DOHH2 (cell line): ENCODE results near the gene FAM25G.

ENCODE experiments used
- H3F3A ChIP-seq: fragments of 200-600 bp; sonication (generic), shearing (Covaris generic); 2 replicates; pipeline ENCODE4 v1.6.0; 2016; ENCODE audit warnings: antibody characterized with exemption, mild to moderate bottlenecking; ENCODE audit not compliant: control insufficient read depth, insufficient read depth
- H3K27ac ChIP-seq: fragments of 200-600 bp; sonication (generic); 2 replicates; pipeline ENCODE4 v1.5.1; 2014; ENCODE audit warnings: low read depth, mild to moderate bottlenecking, low read length, moderate library complexity
- H3K27me3 ChIP-seq: fragments of 200-600 bp; sonication (generic); 2 replicates; pipeline ENCODE4 v1.6.1; 2014; ENCODE audit warnings: mild to moderate bottlenecking, low read length, mixed read lengths; ENCODE audit not compliant: control insufficient read depth
- H3K36me3 ChIP-seq: fragments of 200-600 bp; sonication (generic); 2 replicates; pipeline ENCODE4 v1.6.1; 2014; ENCODE audit warnings: mild to moderate bottlenecking, low read length, moderate library complexity, mixed read lengths; ENCODE audit not compliant: control insufficient read depth
- H3K4me1 ChIP-seq: fragments of 200-600 bp; sonication (generic); 2 replicates; pipeline ENCODE4 v1.6.1; 2014; ENCODE audit warnings: mild to moderate bottlenecking, low read length, mixed read lengths; ENCODE audit not compliant: control insufficient read depth
- H3K4me2 ChIP-seq: fragments of 200-600 bp; sonication (generic); 2 replicates; pipeline ENCODE4 v1.6.0; 2014; ENCODE audit warnings: mild to moderate bottlenecking, low read length, moderate library complexity
- H3K4me3 ChIP-seq: fragments of 200-600 bp; sonication (generic); 2 replicates; pipeline ENCODE4 v1.5.1; 2014; ENCODE audit warnings: mild to moderate bottlenecking, low read length, mixed read lengths
- H3K79me2 ChIP-seq: fragments of 200-600 bp; sonication (generic); 2 replicates; pipeline ENCODE4 v1.6.1; 2014; ENCODE audit warnings: mild to moderate bottlenecking, low read length, mixed read lengths; ENCODE audit not compliant: control insufficient read depth
- H3K9me2 ChIP-seq: fragments of 200-600 bp; sonication (generic); replicated peaks from 2 replicates; pipeline ENCODE4 v1.6.1; 2014; ENCODE audit warnings: mild to moderate bottlenecking, low read length, mixed read lengths; ENCODE audit not compliant: control insufficient read depth
- H3K9me3 ChIP-seq: fragments of 200-600 bp; sonication (generic); 2 replicates; pipeline ENCODE4 v1.6.1; 2014; ENCODE audit warnings: antibody characterized with exemption, low read length, mixed read lengths; ENCODE audit not compliant: control insufficient read depth, insufficient read depth
- H4K20me1 ChIP-seq: fragments of 200-600 bp; sonication (generic); 2 replicates; pipeline ENCODE4 v1.6.0; 2014; ENCODE audit warnings: low read depth, mild to moderate bottlenecking, antibody characterized with exemption, low read length, moderate library complexity; ENCODE audit not compliant: control insufficient read depth, insufficient read depth
- EZH2phosphoT487 ChIP-seq: fragments of 200-600 bp; sonication (generic); IDR thresholded peaks from 2 replicates; pipeline ENCODE4 v1.6.1; 2017; ENCODE audit warnings: borderline replicate concordance, mild to moderate bottlenecking, antibody characterized with exemption, low read length, moderate library complexity, mixed read lengths
- TF ChIP-seq, protein P1 (sequence below): fragments of 200-600 bp; sonication (generic); IDR thresholded peaks from one replicate; pipeline ENCODE4 v1.5.1; 2014; ENCODE audit warnings: antibody characterized with exemption, mild to moderate bottlenecking, low read depth, low read length; ENCODE audit not compliant: poor library complexity, severe bottlenecking

FAM25G gene

DNA sequence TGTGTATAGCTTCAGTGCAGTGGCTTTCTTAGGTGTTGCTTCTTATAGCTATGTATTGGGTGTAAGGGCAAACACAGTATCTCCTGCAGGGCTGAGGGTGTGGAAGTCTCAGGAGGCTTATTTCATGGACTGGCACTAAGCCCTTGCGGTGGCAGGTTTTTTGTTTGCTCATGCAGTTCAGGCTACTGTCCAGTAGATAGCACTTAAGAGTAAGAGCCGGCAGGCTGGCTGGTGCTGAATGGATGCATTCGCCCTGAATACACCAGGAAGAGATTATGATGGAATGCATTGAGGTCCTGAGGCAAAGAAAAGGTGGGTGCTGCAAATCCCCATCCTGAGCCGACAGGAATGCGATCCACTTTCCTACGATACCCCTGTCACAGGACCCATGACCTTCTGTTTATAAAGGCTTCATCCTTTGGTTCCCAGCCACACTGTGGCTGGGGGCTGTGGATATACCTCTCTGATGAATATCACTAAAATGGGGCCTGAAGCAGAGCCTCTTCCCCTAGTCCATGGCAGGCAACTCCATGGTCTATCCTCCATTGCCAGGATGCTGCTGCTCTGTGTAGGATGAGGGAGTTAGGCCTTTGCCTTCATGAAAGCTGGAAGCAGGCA is 52.5 kb downstream of the FAM25G start:
- H3K9me3 ChIP-seq = no peaks in the 10 kb centered on the region
- no peak for TF ChIP-seq EZH2phosphoT487
- TF ChIP-seq, protein P1, sequence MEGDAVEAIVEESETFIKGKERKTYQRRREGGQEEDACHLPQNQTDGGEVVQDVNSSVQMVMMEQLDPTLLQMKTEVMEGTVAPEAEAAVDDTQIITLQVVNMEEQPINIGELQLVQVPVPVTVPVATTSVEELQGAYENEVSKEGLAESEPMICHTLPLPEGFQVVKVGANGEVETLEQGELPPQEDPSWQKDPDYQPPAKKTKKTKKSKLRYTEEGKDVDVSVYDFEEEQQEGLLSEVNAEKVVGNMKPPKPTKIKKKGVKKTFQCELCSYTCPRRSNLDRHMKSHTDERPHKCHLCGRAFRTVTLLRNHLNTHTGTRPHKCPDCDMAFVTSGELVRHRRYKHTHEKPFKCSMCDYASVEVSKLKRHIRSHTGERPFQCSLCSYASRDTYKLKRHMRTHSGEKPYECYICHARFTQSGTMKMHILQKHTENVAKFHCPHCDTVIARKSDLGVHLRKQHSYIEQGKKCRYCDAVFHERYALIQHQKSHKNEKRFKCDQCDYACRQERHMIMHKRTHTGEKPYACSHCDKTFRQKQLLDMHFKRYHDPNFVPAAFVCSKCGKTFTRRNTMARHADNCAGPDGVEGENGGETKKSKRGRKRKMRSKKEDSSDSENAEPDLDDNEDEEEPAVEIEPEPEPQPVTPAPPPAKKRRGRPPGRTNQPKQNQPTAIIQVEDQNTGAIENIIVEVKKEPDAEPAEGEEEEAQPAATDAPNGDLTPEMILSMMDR = no peak
- no peaks in the 10 kb centered on the region for H4K20me1 ChIP-seq
- no peak overlapping the region for H3K4me2 ChIP-seq
- no peaks in the 10 kb centered on the region for H3F3A ChIP-seq
- H3K27ac ChIP-seq = no peak overlapping the region
- no peaks in the 10 kb centered on the region for H3K4me1 ChIP-seq
- no peaks in the 10 kb centered on the region for H3K36me3 ChIP-seq
- H3K4me3 ChIP-seq = no peak overlapping the region
- H3K9me2 ChIP-seq = no peaks in the 10 kb centered on the region
- no peaks in the 10 kb centered on the region for H3K79me2 ChIP-seq
- no peaks in the 10 kb centered on the region for H3K27me3 ChIP-seq
